ENCODE data around the gene ZNF804A.

Gene ZNF804A

GRCh38 chr2:184971546-184972068 is 373.3 kb downstream of the ZNF804A start:
- no peak for DNase-seq
